Right cardiac atrium (tissue), 5 donors: Measurements from ENCODE around the gene LRRC37B. TPM values are rescaled to one million over a fixed set of nuclear protein-coding genes. Genes with fewer than 3 reads are reported as not detected.
"Not testable (repeated sequence)": the region's sequence is repeated elsewhere in the genome, so short reads cannot be mapped to it uniquely, and the experiment has no call there.

Source experiments
- ATAC-seq, 2 donors: fragments of 200-7000 bp; cut with Tn5 transposase; one replicate each; pipeline versions ENCODE4 v1.8.0 to v1.9.1; 2020; ENCODE audit warnings: moderate library complexity in 2 of 2, mild to moderate bottlenecking in 1 of 2
- DNase-seq, 3 donors: peaks; one replicate each; pipeline ENCODE4 v3.0.0-alpha.2; 2020
- H3K27ac ChIP-seq: one replicate; pipeline ENCODE4 v1.5.1; 2013; ENCODE audit warnings: mild to moderate bottlenecking, low read length, control low read depth, moderate library complexity
- H3K27me3 ChIP-seq: one replicate; pipeline ENCODE4 v1.6.1; 2013; ENCODE audit not compliant: control insufficient read depth, insufficient read depth
- H3K4me1 ChIP-seq: one replicate; pipeline ENCODE4 v1.6.1; 2013; ENCODE audit warnings: low read length; ENCODE audit not compliant: control insufficient read depth, insufficient read depth
- H3K4me3 ChIP-seq: one replicate; pipeline ENCODE4 v1.5.1; 2013; ENCODE audit warnings: low read length, control low read depth
- H3K9me3 ChIP-seq: one replicate; pipeline ENCODE4 v1.6.1; 2013; ENCODE audit warnings: low read length; ENCODE audit not compliant: control insufficient read depth
- WGBS: extraction: QIAGEN DNeasy Blood & Tissue Kit; methylation state at CpG from one replicate; pipeline ENCODE4 v1.1.7; 2013; 5-methylcytosine and 5-hydroxymethylcytosine counted together
- intact Hi-C, 4 donors: fragments of 100-400 bp; cut with DNase I; formaldehyde crosslinking; loops; one replicate each; pipeline versions ENCODE4 v1.11.0 to v1.14.0; 2022 to 2023
- polyA plus RNA-seq: library from polyadenylated mRNA; stranded (reverse); fragments of 200-250 nt; gene quantifications from one replicate; pipeline ENCODE4 v1.2.3, GENCODE V29; 2013
- total RNA-seq, 4 donors: library from RNA; stranded (reverse); fragmentation: NEBNext Ultra II Directional; extraction: Animal tissue kit (Norgen Biotek cat#: 25700); gene quantifications; one replicate each; pipeline ENCODE4 v1.2.1, GENCODE V29; 2021
- donor health status: healthy with polysubstance abuse.
- donor health status: DM: no; HTN: yes; CAD: no.
- donor health status: DM: no; HTN: no; CAD: no.
- donor health status: DM: no; HTN: yes; CAD: no; lungs with severe emphysema.
- donor health status: DM: yes; HTN: yes; CAD: no.

Gene LRRC37B
- total and polyA plus RNA-seq, 5 donors = 3.7 to 7.2 (median 4.4) TPM

DNA sequence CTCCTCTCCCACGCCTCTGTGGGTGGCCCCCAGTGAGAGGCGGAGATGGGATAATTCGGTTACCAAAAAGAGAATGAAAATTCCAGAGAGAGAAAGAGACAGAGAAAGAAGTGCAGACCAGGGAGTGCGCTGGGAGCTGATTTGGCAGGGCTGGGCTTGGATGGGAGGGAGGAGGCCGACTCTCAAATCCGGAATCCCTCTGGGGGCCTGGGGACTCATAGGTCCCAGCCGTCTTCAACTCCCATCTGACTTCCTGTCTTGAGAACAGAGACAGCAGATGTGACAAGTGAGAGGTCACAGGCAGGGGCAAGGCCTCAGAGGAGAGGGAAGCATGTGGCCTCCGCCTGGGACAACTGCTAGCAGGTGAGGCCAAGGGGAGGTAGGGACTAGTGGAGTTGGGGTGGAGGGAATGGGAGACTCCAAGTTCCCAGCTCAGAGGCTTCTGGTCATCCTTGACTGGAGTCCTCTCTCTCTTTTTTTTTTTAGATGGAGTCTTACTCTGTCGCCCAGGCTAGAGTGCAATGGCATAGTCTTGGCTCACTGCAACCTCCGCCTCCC is 59.0 kb downstream of the LRRC37B start:
- H3K9me3 ChIP-seq, intact Hi-C loops, DNase-seq, H3K4me3 ChIP-seq, H3K4me1 ChIP-seq, ATAC-seq, H3K27ac ChIP-seq, H3K27me3 ChIP-seq: not testable (repeated sequence)
- WGBS = 60% methylated on average over 6 of the region's 10 CpGs

DNA sequence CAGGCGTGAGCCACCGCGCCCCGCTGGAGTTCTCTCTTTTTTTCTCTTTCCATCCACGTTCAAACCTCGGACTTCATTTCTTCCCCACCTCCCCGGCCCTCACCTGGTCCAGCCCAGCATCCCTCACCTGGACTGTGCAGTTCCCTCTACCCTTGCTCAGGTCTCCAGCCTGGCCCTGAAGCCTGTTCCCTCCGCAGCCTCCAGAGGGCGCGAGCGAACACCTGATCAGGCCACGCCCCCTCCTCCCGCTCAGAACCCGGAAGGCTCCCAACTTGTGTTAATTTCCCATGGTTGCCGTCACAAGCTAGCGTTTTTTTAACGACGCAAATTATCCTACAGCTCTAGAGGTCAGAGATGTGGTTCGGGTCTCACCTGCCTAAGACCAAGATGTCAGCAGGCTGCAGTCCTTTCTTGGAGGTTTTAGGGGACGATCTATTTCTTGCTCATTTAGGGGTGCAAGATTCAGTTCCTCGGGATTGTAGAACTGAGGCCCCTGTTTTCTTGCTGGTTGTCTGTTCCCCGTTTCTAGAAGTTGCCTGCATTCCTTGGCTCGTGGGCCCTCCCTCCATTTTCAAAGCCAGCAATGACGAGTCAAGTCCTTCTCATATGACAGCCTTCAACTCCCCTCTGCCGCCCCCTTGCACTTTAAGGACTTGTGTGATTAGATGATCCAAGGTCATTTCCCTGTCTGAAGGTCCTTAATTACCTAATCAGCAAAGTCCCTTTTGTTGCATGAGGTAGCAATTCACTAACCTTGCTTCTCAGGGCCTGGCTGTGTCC is 59.9 kb downstream of the LRRC37B start:
- H3K27me3 ChIP-seq, H3K4me1 ChIP-seq, H3K27ac ChIP-seq, intact Hi-C loops, H3K9me3 ChIP-seq: not testable (repeated sequence)
- 34% methylated on average over 25 of the region's 25 CpGs for WGBS
- ATAC-seq = peak; percentile 83 to 87
- H3K4me3 ChIP-seq = peak overlapping the region; percentile 20
- DNase-seq = peak; percentile 31 to 81 (median 73)

DNA sequence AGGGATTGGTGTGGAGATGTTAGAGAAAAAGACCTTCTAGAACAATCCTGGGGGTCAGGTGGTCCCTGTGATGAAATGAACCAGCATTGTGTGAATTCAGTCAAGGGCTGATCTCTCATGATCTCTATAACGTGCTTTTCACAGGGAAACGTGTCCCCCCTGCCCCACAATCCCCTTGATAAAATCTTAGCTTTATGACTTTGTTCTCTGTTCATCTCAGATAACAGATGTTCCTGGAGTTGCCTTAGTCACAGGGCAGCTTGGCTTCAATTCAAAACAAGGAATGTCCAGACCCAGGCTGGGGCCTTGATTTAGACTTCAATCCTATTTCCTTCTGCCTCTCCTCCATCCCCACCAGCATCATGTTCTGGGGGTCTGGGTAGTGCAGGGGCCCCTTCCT is 61.9 kb downstream of the LRRC37B start:
- H3K4me3 ChIP-seq, ATAC-seq, H3K4me1 ChIP-seq, DNase-seq, intact Hi-C loops, H3K9me3 ChIP-seq, H3K27me3 ChIP-seq, H3K27ac ChIP-seq: not testable (repeated sequence)
- 57% methylated on average over 2 of the region's 2 CpGs for WGBS

DNA sequence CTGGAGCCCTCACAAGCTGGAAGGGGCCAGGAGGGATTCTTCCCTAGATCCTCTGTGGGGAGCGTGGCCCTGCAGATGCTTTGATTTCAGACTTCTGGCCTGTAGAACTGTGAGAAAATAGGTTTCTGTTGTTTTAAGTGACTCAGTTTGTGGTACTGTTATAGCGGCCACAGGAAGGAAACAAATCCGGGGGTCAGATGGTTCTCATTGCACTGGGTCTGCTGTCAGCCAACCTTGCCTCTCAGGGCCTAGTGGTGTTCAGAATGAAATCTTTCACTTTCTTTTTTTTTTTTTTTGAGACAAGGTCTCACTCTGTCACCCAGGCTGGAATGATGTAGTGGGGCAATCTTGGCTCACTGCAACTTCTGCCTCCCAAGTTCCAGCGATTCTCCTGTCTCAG is 64.8 kb downstream of the LRRC37B start:
- ATAC-seq = peak; percentile 14 to 76
- H3K4me3 ChIP-seq, DNase-seq, H3K4me1 ChIP-seq, intact Hi-C loops, H3K27me3 ChIP-seq, H3K9me3 ChIP-seq, H3K27ac ChIP-seq: not testable (repeated sequence)
- 49% methylated on average over 3 of the region's 4 CpGs for WGBS

DNA sequence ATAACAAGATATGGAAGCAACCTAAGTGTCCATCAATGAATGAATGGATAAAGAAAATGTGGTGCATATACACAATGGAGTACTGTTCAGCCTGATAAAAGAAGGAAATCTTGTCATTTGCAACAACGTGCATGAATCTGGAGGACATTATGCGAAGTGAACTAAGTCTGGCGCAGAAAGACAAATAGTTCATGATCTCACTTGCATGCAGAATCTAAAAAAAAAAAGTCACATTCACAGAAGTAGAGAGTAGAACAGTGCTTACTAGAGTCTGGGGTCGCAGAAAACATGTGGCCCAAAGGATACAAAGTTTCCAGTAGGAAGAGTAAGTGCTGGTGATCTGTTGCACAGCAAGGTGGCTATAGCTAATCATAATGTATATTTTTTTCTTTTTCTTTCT is 65.9 kb downstream of the LRRC37B start:
- H3K4me1 ChIP-seq, H3K9me3 ChIP-seq, H3K4me3 ChIP-seq, H3K27ac ChIP-seq, DNase-seq, ATAC-seq, intact Hi-C loops, H3K27me3 ChIP-seq: not testable (repeated sequence)
- 78% methylated on average over 3 of the region's 4 CpGs for WGBS

DNA sequence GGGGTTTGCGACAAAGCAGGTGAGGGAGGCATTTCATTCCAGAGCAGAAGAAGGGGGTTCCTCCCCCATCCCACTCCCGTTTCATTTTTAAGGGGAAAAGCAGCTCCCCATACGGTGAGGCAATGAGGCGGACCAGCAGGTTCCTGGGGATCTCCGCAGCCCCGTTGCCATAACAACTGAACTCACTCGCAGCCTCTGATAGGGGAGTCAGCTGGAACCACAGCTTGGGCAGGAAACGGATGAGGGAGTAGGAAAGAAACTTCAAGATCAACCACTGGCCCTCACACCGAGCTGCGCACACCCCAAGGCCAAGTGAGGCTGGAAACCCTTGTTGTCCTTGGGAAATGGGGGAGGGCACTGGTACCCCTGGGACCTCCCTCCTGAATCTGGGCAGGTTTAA is 72.6 kb downstream of the LRRC37B start:
- 4% methylated on average over 10 of the region's 10 CpGs for WGBS
- intact Hi-C loops, H3K4me3 ChIP-seq, H3K4me1 ChIP-seq, H3K27ac ChIP-seq, H3K27me3 ChIP-seq, H3K9me3 ChIP-seq: not testable (repeated sequence)
- DNase-seq (peak; percentile 65 to 73 (median 68)), ATAC-seq (peak; percentile 61 to 91)

DNA sequence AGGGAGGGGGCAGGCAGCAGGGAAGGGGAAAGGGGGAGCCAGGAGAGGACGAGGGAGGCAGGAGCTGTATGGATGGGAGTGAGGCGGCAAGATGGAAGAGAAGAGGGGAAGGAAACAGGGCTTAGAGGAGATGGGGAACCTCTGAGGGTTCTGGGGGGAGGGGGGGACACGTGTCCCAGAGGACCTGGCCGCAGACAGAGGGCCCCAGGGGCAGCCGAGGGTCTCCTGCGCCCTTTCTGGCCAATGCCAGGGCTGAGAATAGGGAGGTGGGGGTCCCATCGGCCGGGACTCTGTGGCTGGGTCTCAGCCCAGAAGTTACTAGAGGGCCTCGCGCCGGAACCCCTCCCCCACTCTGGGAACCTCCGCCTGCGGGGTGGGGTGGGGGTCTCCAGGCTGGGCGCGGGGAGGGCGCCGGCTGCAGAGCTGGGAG is 76.4 kb downstream of the LRRC37B start:
- H3K27me3 ChIP-seq, H3K4me1 ChIP-seq, intact Hi-C loops, H3K9me3 ChIP-seq, H3K27ac ChIP-seq: not testable (repeated sequence)
- peak overlapping the region; percentile 59 for H3K4me3 ChIP-seq
- 2% methylated on average over 15 of the region's 17 CpGs for WGBS
- DNase-seq (peak in 1 of 3 donors; percentile 44), ATAC-seq (peak; percentile 28 to 43)

DNA sequence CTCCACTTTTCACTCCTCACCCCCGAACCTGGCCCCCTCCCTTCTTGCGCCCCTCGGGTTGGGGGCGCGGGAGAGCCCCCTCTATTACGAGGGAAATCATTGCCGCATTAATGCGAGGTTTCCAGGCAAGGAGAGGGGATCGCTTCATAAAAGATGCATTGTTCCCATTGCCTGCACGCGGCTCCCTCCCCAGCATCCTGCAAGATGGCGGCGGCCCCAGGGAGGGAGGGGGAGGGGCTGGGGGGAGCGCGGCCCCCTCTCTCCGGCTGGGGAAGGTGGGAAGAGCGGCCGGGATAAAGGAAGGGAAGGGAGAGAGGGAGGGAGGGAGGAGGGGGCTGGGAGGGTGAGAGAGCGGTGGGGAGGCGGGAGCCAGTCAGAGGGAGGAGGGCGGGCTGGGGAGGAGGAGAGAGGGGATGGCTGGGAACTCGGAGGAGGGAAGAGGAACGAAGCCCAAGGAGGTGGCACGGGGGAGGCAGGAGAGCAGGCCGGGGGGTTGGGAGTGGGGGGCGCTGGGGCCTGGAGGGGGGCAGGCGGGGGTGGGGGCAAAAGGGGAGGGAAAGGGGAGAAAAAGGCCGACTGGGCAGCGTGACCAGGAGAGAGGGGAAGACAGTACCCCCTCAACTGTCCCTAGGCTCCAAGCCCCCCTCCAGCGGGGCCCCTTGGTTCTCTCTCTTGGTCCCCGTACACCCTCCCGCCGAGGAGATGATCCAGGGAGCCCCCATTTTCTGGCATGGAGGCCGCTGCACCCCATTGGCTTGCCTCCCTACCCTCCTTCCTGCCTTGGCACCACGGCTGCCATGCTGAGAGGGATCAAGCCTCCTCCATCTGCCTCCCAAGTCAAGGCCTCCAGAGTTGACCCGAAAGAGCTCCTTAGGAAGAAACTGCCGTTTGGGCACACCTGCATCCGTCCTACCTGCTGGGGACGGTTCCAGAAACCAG is 77.1 kb downstream of the LRRC37B start:
- peak; percentile 44 to 73 (median 54) for DNase-seq

DNA sequence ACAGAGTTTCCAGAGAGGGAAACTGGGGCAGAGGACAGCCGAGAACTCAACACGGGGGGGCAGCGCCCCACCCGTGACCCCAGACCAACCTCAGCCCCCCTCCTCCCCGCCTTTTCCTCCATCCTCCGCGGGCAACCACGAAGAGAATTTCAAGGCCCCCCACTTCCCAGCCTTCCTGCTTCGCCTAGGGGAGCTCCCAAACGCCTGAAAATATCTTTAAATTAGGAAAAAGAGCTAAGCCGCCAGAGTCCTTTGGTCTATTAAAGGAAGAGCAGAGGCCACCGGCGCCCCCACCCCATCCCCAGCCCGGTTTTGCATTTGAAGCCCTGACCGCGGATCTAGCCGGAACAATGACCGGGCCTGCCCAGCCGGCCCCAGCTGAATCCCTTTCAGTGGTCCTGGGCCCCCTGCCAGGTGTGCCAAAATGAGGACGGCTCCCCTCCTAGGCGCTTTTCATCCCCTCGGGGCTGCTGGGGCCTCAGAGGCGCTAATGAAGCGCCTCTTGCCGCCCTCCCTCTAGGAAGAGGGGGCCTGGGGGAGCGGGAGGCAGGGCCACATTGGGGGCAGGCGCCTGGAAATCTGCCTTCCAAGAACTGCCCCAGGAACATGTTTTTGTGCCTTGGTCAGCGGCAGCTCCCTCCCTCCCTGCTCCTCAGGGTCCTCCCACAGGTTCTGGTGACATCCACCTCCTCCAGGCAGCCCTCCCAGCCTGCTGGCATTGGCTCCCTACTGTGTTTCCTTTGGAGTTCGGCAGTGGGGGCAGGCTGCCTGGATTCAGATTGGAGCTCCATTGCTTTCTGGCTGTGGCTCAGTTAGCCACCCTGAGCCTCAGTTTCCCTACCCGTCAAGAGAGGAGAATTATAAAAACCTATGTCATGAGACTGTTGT is 78.0 kb downstream of the LRRC37B start:
- H3K4me1 ChIP-seq, DNase-seq, H3K27me3 ChIP-seq, intact Hi-C loops, H3K4me3 ChIP-seq, H3K27ac ChIP-seq, H3K9me3 ChIP-seq: not testable (repeated sequence)
- peak in 1 of 2 donors; percentile 54 for ATAC-seq
- WGBS = 32% methylated on average over 22 of the region's 30 CpGs

More for the DNA sequence above, 77.1 kb downstream of the LRRC37B start:
- H3K27ac ChIP-seq, H3K9me3 ChIP-seq, intact Hi-C loops, H3K27me3 ChIP-seq, H3K4me1 ChIP-seq: not testable (repeated sequence)
- H3K4me3 ChIP-seq = peak overlapping the region; percentile 59
- WGBS = under 1% methylated on average over 16 of the region's 39 CpGs
- ATAC-seq = peak; percentile 78 to 82

DNA sequence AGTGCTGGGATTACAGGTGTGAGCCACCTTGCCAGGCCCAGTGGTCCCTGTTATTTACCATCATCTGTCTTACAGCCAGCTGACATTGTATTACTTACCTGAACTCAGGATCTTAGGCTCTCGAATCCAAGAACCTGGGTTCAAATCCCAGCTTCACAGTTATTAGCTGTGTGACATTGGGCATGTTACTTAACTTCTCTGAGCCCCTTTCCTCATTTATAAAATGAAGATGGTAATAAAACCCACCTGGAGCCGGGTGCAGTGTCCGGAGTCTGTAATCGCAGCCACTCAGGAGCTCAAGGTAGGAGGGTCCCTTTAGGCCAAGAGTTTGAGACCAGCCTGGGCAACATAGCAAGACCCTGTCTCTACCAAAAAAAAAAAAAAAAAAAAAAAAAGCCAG is 79.7 kb downstream of the LRRC37B start:
- WGBS = 97% methylated on average over 4 of the region's 4 CpGs
- not testable (repeated sequence) for ATAC-seq, H3K9me3 ChIP-seq

More for the DNA sequence above, 79.7 kb downstream of the LRRC37B start:
- intact Hi-C loops, H3K27me3 ChIP-seq, H3K4me3 ChIP-seq, H3K27ac ChIP-seq, H3K4me1 ChIP-seq, DNase-seq: not testable (repeated sequence)
